H1 (cell line): ENCODE data around the gene CCDC171. TPM values are rescaled to one million over a fixed set of nuclear protein-coding genes. Genes with fewer than 3 reads are reported as not detected.

ENCODE experiments used
- CTCF ChIA-PET: fragments of 300-600 bp; sonication (Branson Sonifier 250); formaldehyde crosslinking; loops from one replicate; lab custom pipeline; 2021; ENCODE audit not compliant: partially characterized antibody; lab: Charles Lee
- POLR2A ChIA-PET: fragments of 300-600 bp; sonication (Branson Sonifier 250); formaldehyde crosslinking; loops from one replicate; lab custom pipeline; 2021; ENCODE audit warnings: inconsistent platforms; ENCODE audit not compliant: partially characterized antibody; lab: Charles Lee
- DNase-seq, 2 experiments: peaks; one replicate each; pipeline versions ENCODE4 v3.0.0 to v3.0.0-alpha.2; 2010 to 2022; ENCODE audit warnings: low spot score in 2 of 2, low read depth in 1 of 2, mixed read lengths in 1 of 2
- FAIRE-seq: peaks from 2 replicates; lab custom pipeline; 2011; peaks lifted over from hg19 to GRCh38; lab: Jason Lieb, UNC
- H2AFZ ChIP-seq: 2 replicates; pipeline ENCODE4 v1.8.1; 2012; ENCODE audit warnings: low read length, inconsistent platforms
- H2AK5ac ChIP-seq: 2 replicates; pipeline ENCODE4 v1.6.1; 2013; ENCODE audit warnings: low read depth, low read length
- H2BK120ac ChIP-seq: replicated peaks from 2 replicates; pipeline ENCODE3; 2013; ENCODE audit warnings: low read depth, low read length, inconsistent platforms
- H2BK12ac ChIP-seq: 2 replicates; pipeline ENCODE4 v1.6.1; 2013; ENCODE audit warnings: low read depth, low read length
- H2BK15ac ChIP-seq: 2 replicates; pipeline ENCODE4 v1.6.1; 2013; ENCODE audit warnings: low read length
- H2BK20ac ChIP-seq: 2 replicates; pipeline ENCODE4 v1.6.1; 2013; ENCODE audit warnings: low read length
- H2BK5ac ChIP-seq: 2 replicates; pipeline ENCODE4 v1.6.1; 2013; ENCODE audit warnings: low read depth, low read length
- H3K14ac ChIP-seq: 2 replicates; pipeline ENCODE4 v1.6.1; 2013; ENCODE audit warnings: inconsistent platforms; ENCODE audit not compliant: insufficient read length
- H3K18ac ChIP-seq: 2 replicates; pipeline ENCODE4 v1.6.1; 2013; ENCODE audit warnings: low read length; ENCODE audit errors: extremely low read depth
- H3K23ac ChIP-seq: 2 replicates; pipeline ENCODE4 v1.6.1; 2013; ENCODE audit warnings: inconsistent platforms; ENCODE audit not compliant: insufficient read length
- H3K23me2 ChIP-seq: 2 replicates; pipeline ENCODE4 v1.6.1; 2013; ENCODE audit warnings: low read depth, low read length
- H3K27ac ChIP-seq: 2 replicates; pipeline ENCODE4 v1.6.1; 2011; ENCODE audit warnings: low read depth, low read length, inconsistent platforms
- H3K27me3 ChIP-seq, 4 experiments: replicated peaks in 1 of 4; 1 replicate in 1 of 4; 2 replicates in 3 of 4; pipeline versions ENCODE4 v1.6.1 to v1.8.1; 2011 to 2013; ENCODE audit warnings: low read length in 3 of 4, mild to moderate bottlenecking in 3 of 4, inconsistent platforms in 2 of 4, mixed read lengths in 2 of 4, moderate library complexity in 1 of 4; ENCODE audit not compliant: control insufficient read depth in 3 of 4, insufficient read depth in 3 of 4; ENCODE audit errors: extremely low read depth in 1 of 4
- H3K36me3 ChIP-seq, 4 experiments: 2 replicates each; pipeline versions ENCODE4 v1.6.1 to v1.8.1; 2011 to 2013; ENCODE audit warnings: mild to moderate bottlenecking in 4 of 4, low read length in 3 of 4, moderate library complexity in 2 of 4, control low read depth in 1 of 4, inconsistent platforms in 1 of 4; ENCODE audit not compliant: insufficient read depth in 4 of 4, control insufficient read depth in 2 of 4
- H3K4ac ChIP-seq: replicated peaks from 2 replicates; pipeline ENCODE3; 2013; ENCODE audit warnings: low read length, low read depth, mixed read lengths, inconsistent platforms; ENCODE audit not compliant: insufficient read length
- H3K4me1 ChIP-seq, 4 experiments: replicated peaks in 1 of 4; 1 replicate in 1 of 4; 2 replicates in 3 of 4; pipeline versions ENCODE4 v1.6.1 to v1.8.1; 2011 to 2013; ENCODE audit warnings: low read length in 3 of 4, inconsistent platforms in 2 of 4, mixed read lengths in 1 of 4; ENCODE audit not compliant: insufficient read depth in 4 of 4, control insufficient read depth in 3 of 4
- H3K4me2 ChIP-seq, 2 experiments: 2 replicates each; pipeline versions ENCODE4 v1.6.1 to v1.8.1; 2011 to 2013; ENCODE audit warnings: low read depth in 2 of 2, low read length in 2 of 2, control low read depth in 1 of 2, inconsistent platforms in 1 of 2, mild to moderate bottlenecking in 1 of 2; ENCODE audit not compliant: insufficient read depth in 1 of 2
- H3K4me3 ChIP-seq, 4 experiments: fragments of 200-600, 300-600 bp in 1 of 4; sonication (generic), shearing (Covaris generic), sonication (Bioruptor Twin) in 1 of 4; 2 replicates each; pipeline versions ENCODE4 v1.5.1 to v1.8.1; 2011 to 2016; ENCODE audit warnings: low read length in 4 of 4, low read depth in 3 of 4, control low read depth in 2 of 4, inconsistent platforms in 2 of 4, mild to moderate bottlenecking in 2 of 4, mixed read lengths in 1 of 4, moderate library complexity in 1 of 4; ENCODE audit not compliant: insufficient read depth in 2 of 4; ENCODE audit errors: extremely low read depth in 1 of 4
- H3K56ac ChIP-seq: replicated peaks from 2 replicates; pipeline ENCODE3; 2013; ENCODE audit warnings: low read depth, mild to moderate bottlenecking, mixed read lengths, low read length, inconsistent platforms; ENCODE audit not compliant: insufficient read length
- H3K79me1 ChIP-seq: 2 replicates; pipeline ENCODE4 v1.6.1; 2013; ENCODE audit warnings: low read depth, low read length, control low read depth
- H3K79me2 ChIP-seq, 2 experiments: 2 replicates each; pipeline versions ENCODE4 v1.6.1 to v1.8.1; 2012 to 2013; ENCODE audit warnings: low read length in 2 of 2, mild to moderate bottlenecking in 2 of 2, inconsistent platforms in 1 of 2; ENCODE audit not compliant: insufficient read depth in 2 of 2, control insufficient read depth in 1 of 2
- H3K9ac ChIP-seq, 4 experiments: replicated peaks in 1 of 4; 1 replicate in 1 of 4; 2 replicates in 3 of 4; pipeline versions ENCODE4 v1.6.1 to v1.8.1; 2011 to 2013; ENCODE audit warnings: low read depth in 3 of 4, low read length in 3 of 4, control low read depth in 2 of 4, mild to moderate bottlenecking in 2 of 4, moderate library complexity in 2 of 4, inconsistent platforms in 1 of 4; ENCODE audit errors: extremely low read depth in 1 of 4
- H3K9me3 ChIP-seq, 2 experiments: 2 replicates each; pipeline versions ENCODE4 v1.6.1 to v1.8.1; 2012 to 2013; ENCODE audit warnings: mild to moderate bottlenecking in 2 of 2, moderate library complexity in 2 of 2, control low read depth in 1 of 2, inconsistent platforms in 1 of 2, low read depth in 1 of 2, low read length in 1 of 2, mixed read lengths in 1 of 2; ENCODE audit not compliant: insufficient read depth in 2 of 2
- H4K20me1 ChIP-seq, 2 experiments: replicated peaks in 1 of 2; 2 replicates each; pipeline versions ENCODE3 to v1.8.1; 2011 to 2013; ENCODE audit warnings: inconsistent platforms in 2 of 2, low read length in 2 of 2, mild to moderate bottlenecking in 1 of 2; ENCODE audit not compliant: insufficient read depth in 2 of 2, control insufficient read depth in 1 of 2
- H4K5ac ChIP-seq: 2 replicates; pipeline ENCODE4 v1.6.1; 2013; ENCODE audit warnings: low read length, low read depth, mixed read lengths, inconsistent platforms; ENCODE audit not compliant: insufficient read length
- H4K8ac ChIP-seq: 2 replicates; pipeline ENCODE4 v1.8.0; 2013; ENCODE audit warnings: mild to moderate bottlenecking, moderate library complexity, low read length, inconsistent platforms; ENCODE audit not compliant: insufficient read depth; ENCODE audit errors: extremely low read depth
- H4K91ac ChIP-seq: replicated peaks from 2 replicates; pipeline ENCODE3; 2013; ENCODE audit warnings: low read length, mixed read lengths, inconsistent platforms; ENCODE audit not compliant: insufficient read length
- BCL11A ChIP-seq, 2 experiments: IDR thresholded peaks; one replicate each; pipeline ENCODE4 v1.6.1; 2011; ENCODE audit warnings: low read depth in 2 of 2, low read length in 2 of 2, mild to moderate bottlenecking in 2 of 2
- CBX5 ChIP-seq: fragments of 300-800, 300-1000 bp; sonication (generic); IDR thresholded peaks from 2 replicates; pipeline ENCODE4 v1.7.1; 2016; ENCODE audit warnings: antibody characterized with exemption, low read length, low read depth
- EGR1 ChIP-seq: IDR thresholded peaks from 2 replicates; pipeline ENCODE4 v1.6.1; 2011; ENCODE audit warnings: low read depth, low read length, borderline replicate concordance
- KDM1A ChIP-seq: fragments of 200-600, 300-600 bp; sonication (generic); IDR thresholded peaks from 2 replicates; pipeline ENCODE4 v1.7.1; 2016; ENCODE audit warnings: mild to moderate bottlenecking, low read length, borderline replicate concordance
- NRF1 ChIP-seq: IDR thresholded peaks from 2 replicates; pipeline ENCODE4 v1.6.1; 2011; ENCODE audit warnings: mild to moderate bottlenecking, low read depth, low read length, improper control_type of control experiment
- RBBP5 ChIP-seq: IDR thresholded peaks from 2 replicates; pipeline ENCODE4 v1.7.1; 2012; ENCODE audit warnings: low read depth, mild to moderate bottlenecking, inconsistent platforms, low read length, moderate library complexity, borderline replicate concordance
- RNF2 ChIP-seq: fragments of 200-900, 300-1000 bp; sonication (generic); IDR thresholded peaks from 2 replicates; pipeline ENCODE4 v1.7.1; 2016; ENCODE audit warnings: borderline replicate concordance, low read depth, mild to moderate bottlenecking, antibody characterized with exemption, low read length; ENCODE audit not compliant: poor library complexity, severe bottlenecking; ENCODE audit errors: missing control alignments
- SP1 ChIP-seq: IDR thresholded peaks from 2 replicates; pipeline ENCODE4 v1.6.1; 2011; ENCODE audit warnings: low read depth, low read length
- TBP ChIP-seq: IDR thresholded peaks from 2 replicates; pipeline ENCODE4 v1.6.1; 2011; ENCODE audit warnings: low read depth, low read length, improper control_type of control experiment
- YY1 ChIP-seq: IDR thresholded peaks from 2 replicates; pipeline ENCODE4 v1.6.1; 2011; ENCODE audit warnings: low read depth, mild to moderate bottlenecking, low read length
- WGBS, 2 experiments: shearing (Covaris generic) in 1 of 2; methylation state at CpG; one replicate each; pipeline versions ENCODE4 v1.1.6 to v1.1.7; 2013 to 2015; ENCODE audit warnings: low lambda C conversion rate in 2 of 2, mixed read lengths in 2 of 2, inconsistent platforms in 1 of 2, low coverage in 1 of 2, missing lambda C conversion rate in 1 of 2; ENCODE audit not compliant: insufficient replicate concordance in 2 of 2, insufficient coverage in 1 of 2, insufficient read length in 1 of 2; ENCODE audit errors: extremely low coverage in 1 of 2, missing lambda C conversion rate in 1 of 2; 5-methylcytosine and 5-hydroxymethylcytosine counted together
- polyA plus RNA-seq, 7 experiments: library from polyadenylated mRNA; depleted of rRNA in 3 of 7; stranded (reverse) in 5 of 7; unstranded in 2 of 7; fragments of >200 nt in 5 of 7; fragments of 200-250 nt in 2 of 7; gene quantifications; 1 replicate in 5 of 7; 2 replicates in 1 of 7; 4 replicates in 1 of 7; pipeline versions ENCODE4 v1.2.1 to v1.2.3, GENCODE V29; 2011 to 2013; ENCODE audit warnings: missing spikeins in 2 of 7, mixed read lengths in 2 of 7
- total RNA-seq: library from RNA; stranded (reverse); fragmentation: NEBNext Ultra II Directional; extraction: Animal tissue kit (Norgen Biotek cat#: 25700); gene quantifications from 2 replicates; pipeline ENCODE4 v1.2.1, GENCODE V29; 2021
- TF ChIP-seq, protein P1 (sequence below): IDR thresholded peaks from 2 replicates; pipeline ENCODE4 v1.6.1; 2012; ENCODE audit warnings: inconsistent platforms
- TF ChIP-seq, protein P2 (sequence below): IDR thresholded peaks from 2 replicates; pipeline ENCODE4 v1.6.1; 2011; ENCODE audit warnings: low read depth, mild to moderate bottlenecking, low read length; ENCODE audit not compliant: insufficient read depth
- TF ChIP-seq, protein P3 (sequence below): IDR thresholded peaks from 2 replicates; pipeline ENCODE4 v1.6.1; 2012; ENCODE audit warnings: inconsistent platforms

Gene CCDC171
- total and polyA plus RNA-seq, 2 of the 8 experiments (the other 6 are each of a cell fraction or from before 2014, with no cell fraction given) = 0.83 to 2.3 TPM

DNA sequence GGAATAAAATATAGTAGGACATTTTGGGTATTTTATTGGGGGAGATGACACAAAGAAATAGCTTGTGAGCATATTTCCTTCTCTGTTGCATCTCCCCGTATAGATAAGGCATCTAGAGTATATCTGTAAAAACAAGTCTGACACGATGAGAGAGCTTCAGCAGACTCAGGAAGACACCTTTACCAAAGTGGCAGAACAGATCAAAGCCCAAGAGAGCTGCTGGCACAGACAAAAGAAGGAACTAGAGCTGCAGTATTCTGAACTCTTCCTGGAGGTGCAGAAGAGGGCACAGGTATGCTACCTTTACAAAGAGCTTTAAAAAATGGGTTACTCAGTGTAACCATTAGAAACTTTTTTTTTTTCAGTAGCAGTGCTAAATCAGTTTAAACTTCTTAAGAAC is 176.7 kb downstream of the CCDC171 start:
- CTCF ChIA-PET = interaction anchor here (0.9 kb wide), 1 partner anchor 13 kb away, joined by 3 read pairs; no protein-coding TSS in a partner anchor
- TF ChIP-seq SP1 = no peak
- no peak for TF ChIP-seq RNF2
- TF ChIP-seq KDM1A = no peak
- TF ChIP-seq TBP = no peak
- TF ChIP-seq, protein P1, sequence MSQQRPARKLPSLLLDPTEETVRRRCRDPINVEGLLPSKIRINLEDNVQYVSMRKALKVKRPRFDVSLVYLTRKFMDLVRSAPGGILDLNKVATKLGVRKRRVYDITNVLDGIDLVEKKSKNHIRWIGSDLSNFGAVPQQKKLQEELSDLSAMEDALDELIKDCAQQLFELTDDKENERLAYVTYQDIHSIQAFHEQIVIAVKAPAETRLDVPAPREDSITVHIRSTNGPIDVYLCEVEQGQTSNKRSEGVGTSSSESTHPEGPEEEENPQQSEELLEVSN = no peak
- no peak for TF ChIP-seq NRF1
- TF ChIP-seq RBBP5 = no peak
- no peak for TF ChIP-seq YY1
- TF ChIP-seq, protein P2, sequence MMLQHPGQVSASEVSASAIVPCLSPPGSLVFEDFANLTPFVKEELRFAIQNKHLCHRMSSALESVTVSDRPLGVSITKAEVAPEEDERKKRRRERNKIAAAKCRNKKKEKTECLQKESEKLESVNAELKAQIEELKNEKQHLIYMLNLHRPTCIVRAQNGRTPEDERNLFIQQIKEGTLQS = no peak
- no peak for TF ChIP-seq CBX5
- TF ChIP-seq, protein P3, sequence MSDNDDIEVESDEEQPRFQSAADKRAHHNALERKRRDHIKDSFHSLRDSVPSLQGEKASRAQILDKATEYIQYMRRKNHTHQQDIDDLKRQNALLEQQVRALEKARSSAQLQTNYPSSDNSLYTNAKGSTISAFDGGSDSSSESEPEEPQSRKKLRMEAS = no peak
- TF ChIP-seq BCL11A (IDR thresholded peaks at IDR 0.05; ENCODE audit: low read depth in 2 of 2, low read length in 2 of 2) = no peak
- TF ChIP-seq EGR1 = no peak

More for the DNA sequence above, 176.7 kb downstream of the CCDC171 start:
- Histone ChIP-seq H2BK5ac (no peak overlapping the region), H3K27me3 (no peaks in the 10 kb centered on the region), H3K23ac (no peak overlapping the region), H4K20me1 (no peaks in the 10 kb centered on the region), H3K18ac (no peak overlapping the region), H3K4me2 (no peak overlapping the region), H3K9ac (no peak overlapping the region), H4K8ac (no peak overlapping the region), H4K91ac (no peak overlapping the region), H3K27ac (no peak overlapping the region), H3K56ac (no peak overlapping the region), H2BK15ac (no peak overlapping the region), H3K4me1 (no peaks in the 10 kb centered on the region), H2BK20ac (no peak overlapping the region), H2AFZ (no peak overlapping the region), H2BK120ac (no peak overlapping the region), H3K4me3 (no peak overlapping the region), H2BK12ac (no peak overlapping the region), H4K5ac (no peak overlapping the region), H3K4ac (no peak overlapping the region), H3K23me2 (no peaks in the 10 kb centered on the region), H2AK5ac (no peak overlapping the region), H3K9me3 (no peaks in the 10 kb centered on the region), H3K79me1 (no peaks in the 10 kb centered on the region), H3K14ac (no peak overlapping the region), H3K79me2 (no peaks in the 10 kb centered on the region), H3K36me3 (no peaks in the 10 kb centered on the region)
- FAIRE-seq (no peak), DNase-seq (no peak)
- WGBS, 2 experiments = 95% methylated on average over 2 of the region's 2 CpGs; no CpG with 5 or more reads in 1 of the 2 experiments
- POLR2A ChIA-PET = no interaction called here
